ENCODE measurements around the gene RBM19.

GRCh38 chr12:113899561-113900471 lies 66.3 kb downstream of the RBM19 start:
- TF ChIP-seq, protein P1, sequence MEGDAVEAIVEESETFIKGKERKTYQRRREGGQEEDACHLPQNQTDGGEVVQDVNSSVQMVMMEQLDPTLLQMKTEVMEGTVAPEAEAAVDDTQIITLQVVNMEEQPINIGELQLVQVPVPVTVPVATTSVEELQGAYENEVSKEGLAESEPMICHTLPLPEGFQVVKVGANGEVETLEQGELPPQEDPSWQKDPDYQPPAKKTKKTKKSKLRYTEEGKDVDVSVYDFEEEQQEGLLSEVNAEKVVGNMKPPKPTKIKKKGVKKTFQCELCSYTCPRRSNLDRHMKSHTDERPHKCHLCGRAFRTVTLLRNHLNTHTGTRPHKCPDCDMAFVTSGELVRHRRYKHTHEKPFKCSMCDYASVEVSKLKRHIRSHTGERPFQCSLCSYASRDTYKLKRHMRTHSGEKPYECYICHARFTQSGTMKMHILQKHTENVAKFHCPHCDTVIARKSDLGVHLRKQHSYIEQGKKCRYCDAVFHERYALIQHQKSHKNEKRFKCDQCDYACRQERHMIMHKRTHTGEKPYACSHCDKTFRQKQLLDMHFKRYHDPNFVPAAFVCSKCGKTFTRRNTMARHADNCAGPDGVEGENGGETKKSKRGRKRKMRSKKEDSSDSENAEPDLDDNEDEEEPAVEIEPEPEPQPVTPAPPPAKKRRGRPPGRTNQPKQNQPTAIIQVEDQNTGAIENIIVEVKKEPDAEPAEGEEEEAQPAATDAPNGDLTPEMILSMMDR (conservative IDR thresholded peaks at IDR 0.05 in 1 of 2, IDR thresholded peaks at IDR 0.05 in 1 of 2; ENCODE audit: low read depth in 1 of 2, low read length in 2 of 2): no peak
- no peak for TF ChIP-seq EZH2 (IDR thresholded peaks at IDR 0.05; ENCODE audit: low read length, missing control alignments)
